Measurements from ENCODE around the gene IL4I1. TPM values are rescaled to one million over a fixed set of nuclear protein-coding genes. Genes with fewer than 3 reads are reported as not detected.
A peak's percentile ranks its signal among the peaks of the same experiment; 100 is the strongest.

The IL4I1 gene
- total RNA-seq, 1 experiment from 2014 or later: 0.71 TPM

- peak overlapping the region; percentile 70 for H3K4me2 ChIP-seq (ENCODE audit: low read length)
- no TSS peak for BruUV-seq (replicated peaks)
- H3K27ac ChIP-seq (ENCODE audit: low read depth, low read length): peak overlapping the region; percentile 91; the same call in 1 of the 2 replicates
- H3K4me3 ChIP-seq (replicated peaks in 1 of 2; ENCODE audit: low read depth in 1 of 2, low read length in 2 of 2): peak overlapping the region in 1 of 2 experiments; percentile 19; a peak in 1 of 4 replicates
- no peaks in the 10 kb centered on the region for H4K20me1 ChIP-seq (ENCODE audit: insufficient read depth)
- H3K9me2 ChIP-seq (ENCODE audit: insufficient read depth): no peaks in the 10 kb centered on the region
- DNase-seq (ENCODE audit: low read depth, low spot score) (no peak), ATAC-seq (no peak)
- ChIA-PET POLR2A (interaction anchor here (2.5 kb wide), 1 partner anchor 16 kb away, joined by 13 read pairs; no protein-coding TSS in a partner anchor), RAD21 (ENCODE audit: low non-redundant PET in 1 of 2, low total read pairs in 2 of 2, uncharacterized antibody in 2 of 2, unreplicated experiment in 2 of 2) (no interaction called here), CTCF (no interaction called here)
- H2AFZ ChIP-seq (ENCODE audit: low read depth, low read length, poor library complexity, severe bottlenecking): no peak overlapping the region
- peaks cover 24% of the 10 kb centered on the region for H3K79me2 ChIP-seq (ENCODE audit: insufficient read depth, low read length)
- 0 out of 2 replicates have a peak, but pooled peaks have one; percentile 55 for TF ChIP-seq CBX3 (IDR thresholded peaks at IDR 0.05; ENCODE audit: low read depth)
- TF ChIP-seq CEBPB (IDR thresholded peaks at IDR 0.05; ENCODE audit: low read depth): no peak
- TF ChIP-seq REST (IDR thresholded peaks at IDR 0.05; ENCODE audit: low read depth): no peak
- TF ChIP-seq EZH2phosphoT487 (IDR thresholded peaks at IDR 0.05; ENCODE audit: borderline replicate concordance): no peak
- intact Hi-C loops (cut with micrococcal nuclease): no loop called here
- no peaks in the 10 kb centered on the region for H3K9me3 ChIP-seq (ENCODE audit: control insufficient read depth in 1 of 2, insufficient read depth in 1 of 2, low read depth in 1 of 2, low read length in 2 of 2)
- peaks cover 34 to 42% of the 10 kb centered on the region in 2 experiments for H3K4me1 ChIP-seq (ENCODE audit: control insufficient read depth in 1 of 2, insufficient read depth in 2 of 2, low read length in 2 of 2)
- no peaks in the 10 kb centered on the region; a peak in 1 of 4 replicates for H3K36me3 ChIP-seq (ENCODE audit: control insufficient read depth in 1 of 2, insufficient read depth in 2 of 2, low read length in 2 of 2)
- H3K9ac ChIP-seq (ENCODE audit: low read length): peak overlapping the region; percentile 24; the same call in 1 of the 2 replicates
- no peaks in the 10 kb centered on the region for H3K27me3 ChIP-seq (ENCODE audit: insufficient read depth, low read length)
Measured at GRCh38 chr19:49848938-49849337, 47.7 kb downstream of the IL4I1 start.
